Measurements from ENCODE around the gene PAK3.

DNA sequence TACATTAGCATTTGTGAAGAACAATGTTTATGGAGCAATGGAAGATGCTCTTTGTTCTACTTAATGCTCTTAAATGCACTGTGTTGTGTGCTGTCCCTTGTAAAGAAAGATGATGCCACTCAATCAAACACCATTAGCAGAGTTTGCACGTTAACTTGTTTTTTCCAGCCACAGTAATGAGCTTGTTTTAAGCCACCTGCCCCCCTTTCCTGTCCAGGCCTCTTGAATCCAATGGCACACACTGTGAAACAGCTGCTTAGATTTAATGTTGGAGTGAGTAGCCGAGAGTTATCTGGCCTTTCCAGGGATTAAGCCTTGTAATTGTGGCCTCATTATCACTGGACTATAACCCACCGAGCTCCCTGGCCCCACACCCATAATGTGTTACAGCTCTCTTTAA lies 86.0 kb downstream of the PAK3 start:
- TF ChIP-seq, protein P1, sequence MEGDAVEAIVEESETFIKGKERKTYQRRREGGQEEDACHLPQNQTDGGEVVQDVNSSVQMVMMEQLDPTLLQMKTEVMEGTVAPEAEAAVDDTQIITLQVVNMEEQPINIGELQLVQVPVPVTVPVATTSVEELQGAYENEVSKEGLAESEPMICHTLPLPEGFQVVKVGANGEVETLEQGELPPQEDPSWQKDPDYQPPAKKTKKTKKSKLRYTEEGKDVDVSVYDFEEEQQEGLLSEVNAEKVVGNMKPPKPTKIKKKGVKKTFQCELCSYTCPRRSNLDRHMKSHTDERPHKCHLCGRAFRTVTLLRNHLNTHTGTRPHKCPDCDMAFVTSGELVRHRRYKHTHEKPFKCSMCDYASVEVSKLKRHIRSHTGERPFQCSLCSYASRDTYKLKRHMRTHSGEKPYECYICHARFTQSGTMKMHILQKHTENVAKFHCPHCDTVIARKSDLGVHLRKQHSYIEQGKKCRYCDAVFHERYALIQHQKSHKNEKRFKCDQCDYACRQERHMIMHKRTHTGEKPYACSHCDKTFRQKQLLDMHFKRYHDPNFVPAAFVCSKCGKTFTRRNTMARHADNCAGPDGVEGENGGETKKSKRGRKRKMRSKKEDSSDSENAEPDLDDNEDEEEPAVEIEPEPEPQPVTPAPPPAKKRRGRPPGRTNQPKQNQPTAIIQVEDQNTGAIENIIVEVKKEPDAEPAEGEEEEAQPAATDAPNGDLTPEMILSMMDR (IDR thresholded peaks at IDR 0.05; ENCODE audit: low read depth, low read length) = no peak
- TF ChIP-seq EZH2phosphoT487 (IDR thresholded peaks at IDR 0.05; ENCODE audit: low read depth) = no peak

Measured in OCI-LY3 (cell line).